NOMO-1 (cell line): ENCODE results near the gene IL36B.

ENCODE experiments used
- DNase-seq, 2 experiments: peaks; one replicate each; lab custom pipeline; 2025; ENCODE audit not compliant: unreplicated experiment in 2 of 2; lab: John Stamatoyannopoulos, UW

IL36B gene

DNA sequence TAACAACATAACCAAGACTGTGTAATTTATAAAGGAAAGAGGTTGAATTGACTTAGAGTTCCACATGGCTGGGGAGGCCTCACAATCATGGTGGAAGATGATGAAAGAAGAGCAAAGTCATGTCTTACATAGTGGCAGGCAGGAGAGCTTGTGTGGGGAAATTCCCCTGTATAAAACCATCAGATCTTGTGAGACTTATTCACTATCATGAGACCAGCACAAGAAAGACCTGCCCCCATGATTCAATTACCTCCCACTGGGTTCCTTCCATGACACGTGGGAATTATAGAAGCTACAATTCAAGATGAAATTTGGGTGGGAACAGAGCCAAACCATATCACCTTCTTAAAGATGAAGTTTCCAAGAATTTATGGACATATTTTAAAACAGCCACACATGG is 3.9 kb upstream of the IL36B start:
- no peak for DNase-seq

DNA sequence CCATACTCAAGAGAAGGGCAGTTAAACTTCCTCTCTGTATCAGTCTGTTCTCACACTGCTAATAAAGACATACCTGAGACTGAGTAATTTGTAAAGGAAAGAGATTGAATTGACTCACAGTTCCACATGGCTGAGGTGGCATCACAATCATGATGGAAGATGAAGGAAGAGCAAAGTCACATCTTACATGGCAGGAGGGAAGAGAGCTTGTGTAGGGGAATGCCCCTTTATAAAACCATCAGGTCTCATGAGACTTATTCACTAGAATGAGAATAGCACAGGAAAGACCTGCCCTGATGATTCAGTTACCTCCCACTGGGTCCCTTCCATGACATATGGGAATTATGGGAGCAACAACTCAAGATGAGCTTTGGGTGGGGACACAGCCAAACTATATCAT is 1.4 kb upstream of the IL36B start:
- DNase-seq = no peak

DNA sequence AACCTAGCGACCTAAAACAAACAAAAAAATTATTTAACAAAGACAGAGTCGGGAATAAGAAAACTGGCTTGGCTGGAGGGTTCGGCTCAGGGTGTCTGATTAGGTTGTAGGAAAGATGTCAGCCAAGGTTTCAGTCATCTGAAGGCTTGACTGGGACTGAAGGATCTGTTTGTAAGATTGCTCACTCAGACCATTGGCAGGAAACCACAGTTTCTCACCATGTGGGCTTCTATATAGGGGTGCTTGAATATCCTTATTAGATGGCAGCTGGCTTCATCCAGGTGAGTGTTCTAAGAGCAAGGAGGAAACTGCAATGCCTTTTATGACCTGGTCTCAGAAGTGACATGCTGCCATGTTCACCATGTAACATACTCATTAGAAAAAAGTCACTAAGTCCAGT is 999 bp upstream of the IL36B start:
- DNase-seq = no peak

- no peak for DNase-seq
These were observed 1.5 kb downstream of the IL36B start for GRCh38 chr2:113050921-113051895.

DNA sequence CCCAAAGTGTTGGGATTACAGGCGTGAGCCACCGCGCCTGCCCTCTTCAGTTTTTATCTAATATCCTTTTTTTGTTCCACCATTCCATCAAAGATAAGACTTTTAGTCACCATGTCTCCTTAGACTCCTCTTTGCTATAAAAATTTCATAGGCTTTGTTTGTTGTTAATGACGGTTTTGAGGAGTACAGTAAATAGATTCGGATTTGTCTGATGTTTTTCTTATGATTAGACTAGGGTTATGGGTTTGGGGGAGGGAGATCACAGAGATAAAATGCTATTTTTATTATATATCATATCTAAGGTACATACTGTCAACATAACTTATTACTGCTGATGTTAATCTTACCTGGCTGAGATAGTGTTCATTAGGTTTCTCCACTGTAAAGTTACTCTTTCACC is 6.2 kb downstream of the IL36B start:
- DNase-seq = no peak

GRCh38 chr2:113041871-113042270 is 10.8 kb downstream of the IL36B start:
- no peak for DNase-seq

- no peak for DNase-seq
These were observed 12.9 kb downstream of the IL36B start for GRCh38 chr2:113039719-113040118.

GRCh38 chr2:113039158-113039557 is 13.5 kb downstream of the IL36B start:
- no peak for DNase-seq

DNA sequence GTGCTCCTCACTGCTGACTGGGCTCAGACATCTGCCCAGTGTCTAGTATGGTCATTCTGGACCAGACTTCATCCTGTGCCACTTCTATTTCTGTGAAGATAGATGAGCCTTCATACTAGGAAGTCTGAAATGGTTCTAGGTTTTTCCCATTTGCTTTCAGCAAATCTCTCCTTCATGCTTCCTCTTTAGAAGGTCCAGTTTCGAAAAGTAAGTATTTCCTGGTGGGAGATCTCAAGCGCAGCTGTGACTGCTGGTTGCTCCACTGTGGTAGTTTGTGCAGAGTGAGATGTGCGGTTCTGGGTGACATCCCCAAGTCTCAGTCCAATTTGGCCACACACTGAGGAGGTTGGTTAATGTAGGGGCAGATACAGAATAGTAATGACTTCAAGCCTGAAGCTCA is 14.4 kb downstream of the IL36B start:
- peak in 1 of 2 experiments; percentile 30 for DNase-seq

DNA sequence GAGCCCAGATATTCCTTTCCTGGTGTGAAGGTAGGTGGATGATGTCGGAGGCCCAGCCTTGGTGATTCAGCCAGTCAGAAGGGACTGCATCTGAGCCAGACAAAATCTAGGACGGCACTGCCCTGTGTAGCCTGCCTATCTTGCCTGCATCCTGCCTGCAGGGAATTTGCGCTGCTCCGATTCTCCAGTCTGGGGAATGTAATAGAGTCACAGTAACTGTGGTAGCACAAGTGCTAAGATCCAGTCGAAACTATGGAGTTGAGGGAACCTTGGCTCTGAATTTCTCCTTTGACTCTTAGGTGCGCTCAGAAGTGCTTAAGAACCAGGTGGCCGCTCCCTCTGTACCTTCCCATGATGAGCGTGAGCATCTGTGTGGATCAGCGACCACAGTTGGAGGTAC is 15.9 kb downstream of the IL36B start:
- no peak for DNase-seq

DNA sequence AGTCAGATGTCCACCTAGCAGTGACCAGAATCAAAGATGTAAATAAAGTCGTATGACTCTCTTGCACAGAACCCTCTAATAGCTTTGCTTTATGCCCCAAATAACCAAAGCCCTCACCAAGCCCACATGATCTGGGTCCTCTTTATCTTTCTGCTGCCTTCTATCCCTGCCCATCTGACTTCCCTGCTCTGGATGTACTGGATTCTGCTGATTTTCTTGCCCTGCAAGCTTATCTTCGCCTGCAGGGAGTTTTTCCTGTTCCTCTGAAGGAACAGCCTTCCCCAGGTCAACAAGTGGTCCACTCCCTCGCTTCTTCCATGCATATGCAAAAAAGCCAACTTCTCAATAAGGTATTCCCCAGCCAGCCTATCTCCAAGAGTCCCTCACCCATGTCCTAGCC is 18.7 kb downstream of the IL36B start:
- DNase-seq = no peak

GRCh38 chr2:113032737-113033136 is 19.9 kb downstream of the IL36B start:
- no peak for DNase-seq

- DNase-seq = no peak
These were observed 24.6 kb downstream of the IL36B start for GRCh38 chr2:113028112-113028511.

- no peak for DNase-seq
These were observed 25.0 kb downstream of the IL36B start for GRCh38 chr2:113027691-113028090.

DNA sequence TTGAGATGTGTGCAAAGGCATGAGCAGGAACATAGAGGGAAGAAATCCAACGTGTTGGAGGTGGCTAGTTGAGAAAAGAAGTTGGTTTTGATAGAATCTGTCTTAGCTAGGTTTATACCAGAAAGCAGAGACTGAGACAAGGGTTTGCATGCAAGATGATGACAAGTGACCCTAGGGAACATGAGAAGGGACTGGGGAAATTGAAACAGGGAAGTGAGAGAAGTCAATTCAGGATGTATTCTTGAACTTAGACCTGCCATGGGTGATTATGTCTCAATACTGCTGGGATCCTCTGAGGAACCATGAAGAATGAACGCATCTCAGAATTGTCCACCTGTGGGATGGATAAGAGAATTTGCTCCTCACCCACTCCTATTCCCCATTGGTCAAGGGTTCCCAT is 26.9 kb downstream of the IL36B start:
- DNase-seq = peak; percentile 19 to 74

DNA sequence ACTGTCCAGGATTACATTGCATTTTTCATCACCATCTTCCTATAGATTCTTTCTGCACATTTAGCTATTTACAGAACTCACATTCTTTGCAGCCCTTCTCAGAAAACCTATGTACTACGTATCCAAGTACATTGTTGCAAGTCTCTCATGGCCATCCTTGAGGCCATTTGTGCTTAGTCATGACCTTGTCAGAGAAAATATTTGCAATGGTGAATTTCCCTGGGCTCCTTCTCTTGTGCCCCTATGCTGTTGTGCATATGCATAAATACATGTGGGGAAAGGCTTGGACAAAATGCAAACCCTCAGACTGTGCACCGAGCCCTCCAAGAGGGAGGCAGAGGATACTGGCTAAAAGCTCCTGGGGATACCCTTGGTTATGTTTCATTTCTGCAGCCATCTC is 27.9 kb downstream of the IL36B start:
- DNase-seq = no peak

DNA sequence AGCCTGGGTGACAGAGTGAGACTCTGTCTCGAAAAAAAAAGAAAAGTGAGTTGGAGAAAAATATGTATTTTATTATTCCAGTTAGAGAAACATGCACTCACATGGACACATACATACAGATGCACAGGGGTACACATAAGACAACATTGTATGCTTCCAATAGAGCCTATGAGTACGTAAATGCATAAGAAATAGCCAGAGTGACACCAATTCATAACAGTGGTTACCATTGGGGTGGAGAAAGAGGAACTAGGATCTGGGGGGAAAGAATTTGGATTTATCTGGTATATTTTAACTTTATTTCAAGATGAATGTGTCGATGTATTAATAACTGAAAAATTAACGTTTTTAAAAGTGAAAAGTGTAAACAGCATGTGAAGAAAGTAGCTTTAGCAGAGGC is 31.4 kb downstream of the IL36B start:
- no peak for DNase-seq

DNA sequence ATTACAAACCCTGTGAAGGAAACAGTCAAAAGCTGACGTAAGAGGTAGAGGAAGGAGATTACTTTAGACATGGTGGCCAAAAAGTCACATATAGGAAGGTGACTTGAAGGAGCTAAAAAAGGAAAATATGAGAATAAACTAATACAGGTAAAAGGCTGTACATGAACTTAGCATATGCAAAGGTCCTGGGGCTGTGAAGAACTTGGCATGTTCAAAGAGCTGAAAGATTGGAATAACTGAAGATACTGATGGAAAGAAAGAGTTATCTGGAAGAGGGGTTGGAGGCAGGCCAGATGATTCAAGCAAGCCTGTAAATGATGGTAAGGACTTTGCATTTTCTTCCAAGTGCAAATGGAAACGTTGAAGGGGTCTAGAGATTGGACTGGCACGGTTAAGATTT is 34.2 kb downstream of the IL36B start:
- DNase-seq = no peak

DNA sequence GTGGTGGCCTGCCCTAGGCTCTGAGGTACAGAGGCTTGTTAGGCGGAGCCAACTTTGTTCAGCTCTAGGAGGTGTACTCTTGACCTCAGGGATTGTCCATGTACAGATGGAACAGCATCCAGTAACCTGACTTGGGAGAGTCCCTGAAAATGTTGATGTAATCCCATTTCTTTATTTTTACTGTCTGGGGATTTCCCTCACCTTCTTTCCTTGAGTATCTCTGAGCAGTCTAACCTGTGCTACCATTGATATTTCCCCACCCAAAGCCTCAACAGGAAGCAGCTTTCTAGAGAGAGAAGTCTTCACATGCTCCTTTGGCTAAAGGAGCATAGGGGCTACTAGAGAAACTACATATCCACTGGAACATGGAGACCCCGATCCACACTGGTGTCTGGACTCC is 37.0 kb downstream of the IL36B start:
- no peak for DNase-seq

DNA sequence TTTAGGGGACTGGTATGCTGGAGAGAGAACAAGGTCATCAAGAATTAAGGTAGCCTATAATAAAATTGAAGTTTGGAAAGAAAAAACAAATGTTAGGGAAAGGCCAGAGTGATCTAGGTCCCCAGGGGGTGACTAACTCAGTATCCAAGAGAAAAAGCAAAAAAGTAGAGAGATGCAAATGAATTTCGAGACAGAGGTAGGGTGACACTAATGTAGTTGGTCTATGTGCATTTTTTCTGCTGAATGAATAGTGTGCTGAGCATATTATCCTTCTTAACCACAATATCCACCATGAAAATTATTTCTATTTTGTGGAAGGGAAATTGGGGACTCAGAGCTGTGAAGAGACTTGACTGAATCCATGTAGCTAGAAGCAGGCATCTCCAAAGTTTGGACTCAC is 37.6 kb downstream of the IL36B start:
- no peak for DNase-seq

GRCh38 chr2:113014067-113014466 is 38.6 kb downstream of the IL36B start:
- no peak for DNase-seq

DNA sequence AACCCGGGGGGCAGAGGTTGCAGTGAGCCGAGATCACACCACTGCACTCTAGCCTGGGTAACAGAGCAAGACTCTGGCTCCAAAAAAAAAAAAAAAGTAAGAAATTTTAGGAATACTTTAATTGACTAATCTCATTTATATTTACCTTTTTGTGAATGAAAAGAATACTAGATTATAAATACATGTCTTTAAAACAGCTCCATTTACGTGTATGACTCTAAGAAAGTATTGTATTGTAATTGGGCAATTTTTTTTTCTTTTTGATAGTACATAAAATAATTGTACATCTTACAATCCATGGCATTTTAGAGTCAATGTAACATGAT is 39.4 kb downstream of the IL36B start:
- no peak for DNase-seq
